NCI-H1417 (cell line): ENCODE measurements around the gene BEX4.
A peak's percentile ranks its signal among the peaks of the same experiment; 100 is the strongest.

Experiments used
- DNase-seq, 3 experiments: peaks; one replicate each; lab custom pipeline; 2025; lab: John Stamatoyannopoulos, UW

The BEX4 gene

DNA sequence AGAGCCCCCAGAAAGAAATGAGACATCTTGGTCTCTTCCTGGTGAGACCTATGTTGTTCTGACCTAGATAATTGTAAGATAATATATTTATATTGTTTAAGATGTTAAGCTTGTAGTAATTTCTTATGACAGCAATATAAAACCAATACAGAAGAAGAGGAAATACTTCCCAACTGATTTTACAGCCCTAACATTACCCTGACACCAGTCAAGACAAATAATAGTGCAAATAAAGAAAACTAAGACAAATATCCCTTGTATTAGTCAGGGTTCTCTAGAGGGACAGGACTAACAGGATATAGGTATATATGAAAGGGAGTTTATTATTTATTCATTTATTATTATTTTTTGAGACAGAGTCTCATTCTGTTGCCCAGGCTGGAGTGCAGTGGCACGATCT is 21.4 kb downstream of the BEX4 start:
- DNase-seq = no peak

DNA sequence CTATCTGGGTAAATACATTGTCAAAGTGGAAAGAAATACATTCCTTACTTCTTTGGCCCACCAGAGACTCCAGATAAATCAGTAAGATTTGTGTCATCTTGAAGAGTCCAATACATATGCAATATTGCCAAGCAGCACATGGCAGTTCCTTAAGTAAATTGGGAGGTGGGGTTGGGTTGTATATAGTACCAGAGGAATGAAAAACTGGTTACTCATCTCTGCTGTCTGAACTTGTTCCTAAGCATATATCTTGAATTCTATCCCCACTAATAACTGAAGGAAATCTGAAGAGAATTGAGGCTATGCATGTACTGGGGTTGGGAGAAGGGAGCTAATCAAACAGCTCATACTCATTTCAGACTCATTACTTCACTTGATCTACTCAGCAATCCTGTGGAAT is 25.2 kb downstream of the BEX4 start:
- DNase-seq = no peak

DNA sequence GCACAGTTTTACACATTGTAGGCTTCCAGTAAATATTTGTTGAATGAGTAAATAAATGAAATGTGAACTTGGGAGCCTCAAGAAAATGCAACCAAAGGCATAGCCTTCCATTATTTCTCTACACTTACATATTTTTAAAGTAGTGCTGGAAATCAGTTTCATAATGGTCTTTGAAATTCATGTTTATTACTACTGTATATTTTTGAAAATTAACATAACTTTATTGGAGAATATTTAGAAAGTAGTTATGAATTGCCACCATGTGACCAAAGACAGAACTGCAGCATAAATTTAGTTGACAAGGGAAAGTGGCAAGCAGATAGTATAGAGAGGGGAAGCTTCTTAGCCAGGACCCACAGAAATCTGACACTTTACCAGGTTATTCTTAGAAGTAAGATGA is 33.6 kb downstream of the BEX4 start:
- peak in 2 of 3 experiments; percentile 1 to 41 for DNase-seq

DNA sequence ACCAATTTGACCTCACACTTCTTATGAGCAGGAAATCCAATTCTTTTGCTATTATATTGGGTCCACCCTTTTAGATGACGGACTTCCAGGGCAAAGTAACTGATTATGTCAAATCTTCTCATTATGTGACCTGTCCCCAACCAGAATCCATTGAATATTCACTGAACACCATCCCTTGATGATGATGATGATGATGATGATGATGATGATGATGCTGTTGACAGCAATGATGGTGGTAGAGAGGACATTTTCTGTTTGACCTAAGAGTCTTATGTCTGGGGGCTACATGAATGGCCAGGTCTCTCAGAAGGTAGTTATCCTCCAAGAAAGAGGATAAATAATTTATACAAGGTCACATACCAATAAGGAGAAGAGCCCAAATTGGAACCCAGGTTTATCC is 34.9 kb downstream of the BEX4 start:
- DNase-seq = no peak

DNA sequence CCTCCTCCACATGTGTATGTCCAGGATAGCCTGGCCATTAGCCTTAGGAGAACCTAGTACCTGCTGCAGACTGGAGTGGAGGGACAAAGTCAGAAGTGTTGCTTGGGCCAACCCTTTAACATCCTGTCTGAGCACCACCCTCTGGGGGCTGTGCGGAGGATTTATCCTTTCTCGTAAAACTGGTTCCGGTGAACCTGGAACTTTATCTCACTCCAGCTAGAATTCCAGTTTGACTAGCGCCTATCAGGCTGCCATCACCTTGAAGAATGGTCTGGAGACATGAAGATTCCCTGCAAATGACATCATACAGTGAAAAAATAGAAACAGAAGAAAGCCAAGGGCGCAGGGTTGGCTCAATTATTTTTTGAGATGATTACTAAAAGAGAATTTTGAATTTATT is 36.1 kb downstream of the BEX4 start:
- no peak for DNase-seq

DNA sequence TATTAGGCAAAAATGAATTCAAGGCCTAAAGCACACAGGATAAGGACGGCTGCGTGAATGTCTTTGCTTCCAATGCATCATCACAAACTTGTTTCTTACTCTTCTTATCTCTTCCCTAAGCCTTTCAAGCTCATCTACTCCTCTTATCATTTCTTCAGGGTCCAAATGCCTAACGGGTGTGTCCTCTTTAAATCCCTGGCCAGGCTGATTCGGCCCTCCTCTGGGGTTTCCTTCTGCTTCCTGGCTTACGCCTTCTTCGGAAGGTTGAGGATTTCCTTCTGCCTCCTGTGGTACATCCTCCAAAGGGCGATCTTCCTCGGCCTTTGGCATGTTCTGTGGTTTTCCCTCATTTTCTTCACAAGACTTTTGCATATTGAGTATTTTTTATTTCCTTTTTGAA is 38.7 kb downstream of the BEX4 start:
- peak in 1 of 3 experiments; percentile 52 for DNase-seq

DNA sequence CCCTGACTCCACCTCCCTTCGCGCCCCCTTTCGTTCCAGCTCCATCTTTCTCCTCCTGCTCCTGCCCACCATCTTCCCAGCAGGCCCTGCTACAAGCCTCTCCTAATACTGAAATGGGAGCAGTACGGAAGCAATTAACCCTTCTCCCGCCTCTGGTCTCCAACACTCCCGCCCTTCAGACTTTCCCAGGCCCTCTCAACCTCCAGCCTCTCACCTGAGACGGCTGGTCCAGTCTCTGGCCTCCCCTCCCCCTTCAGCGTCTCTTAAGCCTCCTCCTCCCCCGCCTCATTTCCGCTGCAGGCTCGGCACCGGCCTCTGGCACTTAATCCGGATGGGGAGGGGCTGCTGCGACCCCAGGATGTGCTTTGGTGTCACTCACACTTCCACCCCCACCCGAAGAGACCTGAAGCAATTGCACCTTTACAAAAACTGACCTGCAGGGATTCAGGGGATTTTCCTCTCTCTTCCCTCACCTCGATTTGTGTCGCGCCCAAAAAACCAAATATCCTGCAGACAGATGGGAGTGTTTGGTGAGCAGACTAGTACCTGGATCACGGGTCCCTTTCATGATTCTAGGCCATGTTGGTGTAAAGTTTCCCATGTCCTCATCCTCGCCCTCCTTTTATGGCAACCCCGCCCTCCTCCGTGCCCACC is 39.4 kb downstream of the BEX4 start:
- DNase-seq = peak in 2 of 3 experiments; percentile 81 to 91

DNA sequence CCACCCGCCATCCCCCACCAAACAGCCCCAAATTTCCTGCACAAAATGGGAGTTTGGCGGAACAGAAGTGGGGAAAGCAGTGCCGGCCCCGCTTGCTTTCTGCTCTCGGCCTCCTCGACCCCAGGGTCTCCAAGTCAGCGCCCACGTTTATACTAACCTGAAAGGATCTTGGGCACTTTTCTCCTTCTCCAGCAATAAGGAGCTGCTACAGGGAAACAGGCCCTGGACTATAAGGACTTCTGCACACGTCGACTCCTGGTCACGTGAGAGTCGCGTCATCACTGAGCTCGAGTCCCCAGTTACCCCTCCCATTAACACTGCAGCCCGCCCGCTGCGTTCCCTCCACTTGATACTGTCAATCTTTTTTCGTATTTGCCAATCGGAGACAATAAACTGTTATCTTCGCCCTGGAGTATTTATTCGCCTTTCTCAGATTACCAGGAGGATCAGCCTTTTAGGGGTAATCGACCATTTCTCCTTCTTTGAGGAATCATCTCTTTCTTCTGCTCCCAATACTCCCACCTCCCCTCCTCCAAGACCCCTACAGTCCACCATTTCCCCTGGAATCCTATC is 40.1 kb downstream of the BEX4 start, which contains the start of gene TCEAL8:
TCEAL8 (minus strand) TSS at position 235 of the 573 bp plus-strand sequence. CDS start 1,176 bp downstream, outside the sequence.
- peak; percentile 62 to 90 (median 81) for DNase-seq

DNA sequence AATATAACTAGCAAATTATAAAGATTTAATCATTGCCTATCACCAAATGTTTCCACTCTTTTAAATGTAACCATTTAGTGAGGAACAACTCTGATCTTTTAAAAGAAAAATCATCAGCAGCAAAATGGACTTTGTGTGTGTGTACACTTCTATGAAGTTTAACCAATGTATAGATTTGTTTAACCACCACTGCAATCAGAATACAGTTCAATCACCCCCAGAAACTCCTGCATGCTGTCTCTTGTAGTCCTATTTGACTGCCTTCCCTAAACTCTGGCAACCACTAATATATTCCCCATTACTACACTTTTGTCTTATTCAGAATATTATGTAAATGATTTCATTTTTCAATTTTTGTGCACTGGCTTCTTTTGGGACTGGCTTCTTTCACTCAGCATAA is 41.7 kb downstream of the BEX4 start:
- no peak for DNase-seq

DNA sequence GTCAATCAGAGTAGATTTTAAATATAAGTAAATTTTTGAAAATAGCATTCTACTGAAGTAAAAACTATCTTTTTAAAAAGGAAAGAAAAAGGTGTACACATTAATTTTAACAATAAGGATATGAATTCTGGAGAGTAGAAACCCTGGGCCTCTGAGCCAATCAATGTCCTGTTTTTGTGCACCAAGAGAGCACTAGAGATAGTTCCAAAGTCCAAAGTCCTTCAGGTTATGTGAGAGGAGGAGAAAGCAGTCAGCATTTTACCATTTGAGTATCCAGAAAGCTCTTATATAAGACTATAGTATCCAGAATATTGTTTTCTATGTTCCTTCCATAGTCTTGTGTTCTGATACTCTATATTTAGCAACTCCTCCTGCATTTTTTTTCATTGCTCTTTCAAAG is 43.4 kb downstream of the BEX4 start:
- DNase-seq = no peak
